SK-N-SH (cell line): ENCODE measurements around the gene HYAL2. TPM values are rescaled to one million over a fixed set of nuclear protein-coding genes. Genes with fewer than 3 reads are reported as not detected.
A peak's percentile ranks its signal among the peaks of the same experiment; 100 is the strongest.

Experiments used
- CTCF ChIA-PET: fragments of 300-600, 350-600 bp; formaldehyde crosslinking; extraction: SDS; loops from one replicate; lab custom pipeline; 2021; lab: Yijun Ruan, JAX
- POLR2A ChIA-PET: fragments of 350-600 bp; sonication (Branson Sonifier 250); formaldehyde crosslinking; extraction: SDS; loops from one replicate; lab custom pipeline; 2020; ENCODE audit warnings: antibody characterized with exemption, inconsistent platforms; lab: Yijun Ruan, JAX
- DNase-seq: peaks from one replicate; pipeline ENCODE4 v3.0.0; 2012
- H2AFZ ChIP-seq: fragments of 200-600 bp; sonication (generic); 2 replicates; pipeline ENCODE4 v1.8.1; 2016; ENCODE audit warnings: antibody characterized with exemption, mild to moderate bottlenecking, low read depth
- H3F3A ChIP-seq: fragments of 200-600 bp; sonication (generic); replicated peaks from 2 replicates; pipeline ENCODE3; 2016; ENCODE audit warnings: antibody characterized with exemption, mild to moderate bottlenecking; ENCODE audit not compliant: insufficient read depth
- H3K27ac ChIP-seq, 2 experiments: fragments of 200-500 bp in 1 of 2; fragments of 200-600 bp in 1 of 2; sonication (Bioruptor generic) in 1 of 2; sonication (generic), shearing (Covaris generic) in 1 of 2; 2 replicates each; pipeline versions ENCODE4 v1.5.1 to v1.6.1; 2014 to 2016; ENCODE audit warnings: low read depth in 2 of 2, inconsistent platforms in 1 of 2, low read length in 1 of 2, mild to moderate bottlenecking in 1 of 2, mixed read lengths in 1 of 2
- H3K27me3 ChIP-seq: fragments of 200-600 bp; sonication (generic), shearing (Covaris generic); 2 replicates; pipeline ENCODE4 v1.6.1; 2016; ENCODE audit warnings: mixed run types; ENCODE audit not compliant: insufficient read depth
- H3K36me3 ChIP-seq, 2 experiments: fragments of 200-500 bp in 1 of 2; fragments of 200-600 bp in 1 of 2; sonication (Bioruptor generic) in 1 of 2; sonication (generic) in 1 of 2; replicated peaks in 1 of 2; 2 replicates each; pipeline versions ENCODE3 to v1.5.1; 2014 to 2016; ENCODE audit warnings: low read length in 1 of 2, mild to moderate bottlenecking in 1 of 2; ENCODE audit not compliant: insufficient read depth in 2 of 2, control insufficient read depth in 1 of 2
- H3K4me1 ChIP-seq, 2 experiments: fragments of 200-500 bp in 1 of 2; fragments of 200-600 bp in 1 of 2; sonication (Bioruptor generic) in 1 of 2; sonication (generic), shearing (Covaris generic) in 1 of 2; 2 replicates each; pipeline versions ENCODE4 v1.5.1 to v1.6.1; 2014 to 2016; ENCODE audit warnings: low read depth in 1 of 2, low read length in 1 of 2, mixed run types in 1 of 2; ENCODE audit not compliant: insufficient read depth in 2 of 2, control insufficient read depth in 1 of 2
- H3K4me2 ChIP-seq: fragments of 200-600 bp; sonication (generic), shearing (Covaris generic); 2 replicates; pipeline ENCODE4 v1.6.1; 2017; ENCODE audit warnings: mixed run types
- H3K4me3 ChIP-seq, 2 experiments: fragments of 200-500 bp in 1 of 2; fragments of 200-600 bp in 1 of 2; sonication (Bioruptor generic) in 1 of 2; sonication (generic), shearing (Covaris generic) in 1 of 2; 2 replicates each; pipeline versions ENCODE4 v1.5.1 to v1.8.1; 2014 to 2016; ENCODE audit warnings: low read depth in 2 of 2, inconsistent platforms in 1 of 2, low read length in 1 of 2, mild to moderate bottlenecking in 1 of 2, mixed read lengths in 1 of 2, moderate library complexity in 1 of 2
- H3K79me2 ChIP-seq: fragments of 200-600 bp; sonication (generic); 2 replicates; pipeline ENCODE4 v1.8.1; 2017; ENCODE audit warnings: mild to moderate bottlenecking; ENCODE audit not compliant: insufficient read depth
- H3K9ac ChIP-seq: fragments of 200-600 bp; sonication (generic); 2 replicates; pipeline ENCODE4 v1.6.1; 2017; ENCODE audit warnings: mixed run types
- H3K9me2 ChIP-seq: fragments of 200-600 bp; sonication (generic); 2 replicates; pipeline ENCODE4 v1.6.1; 2017; ENCODE audit warnings: mixed run types
- H3K9me3 ChIP-seq: fragments of 200-600 bp; sonication (generic); 2 replicates; pipeline ENCODE4 v1.6.1; 2017; ENCODE audit warnings: mixed run types, mild to moderate bottlenecking, moderate library complexity
- H4K20me1 ChIP-seq: fragments of 200-600 bp; sonication (generic); 2 replicates; pipeline ENCODE4 v1.6.1; 2017; ENCODE audit warnings: mild to moderate bottlenecking, mixed run types; ENCODE audit not compliant: insufficient read depth
- ELF1 ChIP-seq: IDR thresholded peaks from 2 replicates; pipeline ENCODE4 v1.4.0; 2012
- EZH2phosphoT487 ChIP-seq: fragments of 200-600 bp; sonication (generic); IDR thresholded peaks from 2 replicates; pipeline ENCODE4 v1.6.1; 2017; ENCODE audit warnings: low read depth, mixed run types, mild to moderate bottlenecking, antibody characterized with exemption, moderate library complexity, borderline replicate concordance
- FOSL2 ChIP-seq: IDR thresholded peaks from 2 replicates; pipeline ENCODE4 v1.4.0; 2012; ENCODE audit warnings: low read depth, mild to moderate bottlenecking, moderate library complexity, borderline replicate concordance
- GABPA ChIP-seq: IDR thresholded peaks from 2 replicates; pipeline ENCODE4 v1.4.0; 2012; ENCODE audit warnings: low read depth, mild to moderate bottlenecking
- GATA2 ChIP-seq: sonication (generic); formaldehyde crosslinking; IDR thresholded peaks from 2 replicates; pipeline ENCODE4 v1.5.0; 2020; ENCODE audit warnings: mild to moderate bottlenecking, missing genetic modification reagents
- POLR2AphosphoS5 ChIP-seq: IDR thresholded peaks from 2 replicates; pipeline ENCODE4 v1.6.1; 2012; ENCODE audit warnings: low read depth, low read length
- REST ChIP-seq: IDR thresholded peaks from 2 replicates; pipeline ENCODE4 v1.6.1; 2012; ENCODE audit warnings: mild to moderate bottlenecking, low read depth, low read length, moderate library complexity
- RFX5 ChIP-seq: IDR thresholded peaks from 2 replicates; pipeline ENCODE4 v1.6.1; 2012; ENCODE audit warnings: mild to moderate bottlenecking, improper control_type of control experiment, low read length
- SMC3 ChIP-seq: IDR thresholded peaks from 2 replicates; pipeline ENCODE4 v1.6.1; 2012; ENCODE audit warnings: low read depth, low read length, improper control_type of control experiment
- TAF1 ChIP-seq: IDR thresholded peaks from 2 replicates; pipeline ENCODE4 v1.6.1; 2012; ENCODE audit warnings: low read depth, mild to moderate bottlenecking, low read length, moderate library complexity, borderline replicate concordance
- TCF12 ChIP-seq: IDR thresholded peaks from 2 replicates; pipeline ENCODE4 v1.4.0; 2012
- TEAD4 ChIP-seq: IDR thresholded peaks from 2 replicates; pipeline ENCODE4 v1.4.0; 2012; ENCODE audit warnings: mild to moderate bottlenecking, borderline replicate concordance; ENCODE audit not compliant: insufficient read depth
- WGBS: methylation state at CpG from one replicate; pipeline ENCODE4 v1.1.6; 2017; ENCODE audit warnings: low lambda C conversion rate; 5-methylcytosine and 5-hydroxymethylcytosine counted together
- polyA plus RNA-seq, 3 experiments: library from polyadenylated mRNA; depleted of rRNA; stranded (reverse); fragments of >200 nt; gene quantifications; 2 replicates each; pipeline ENCODE4 v1.2.3, GENCODE V29; 2012

The HYAL2 gene
- polyA plus RNA-seq, 1 of the 3 experiments (the other 2 are of a cell fraction) = 135 TPM

- no peak for TF ChIP-seq RFX5
- peak; percentile 86 for TF ChIP-seq GABPA
- no peak for TF ChIP-seq EZH2phosphoT487
- TF ChIP-seq SMC3 = no peak
- TF ChIP-seq TEAD4 = no peak
- TF ChIP-seq REST = no peak
- peak; percentile 72 for TF ChIP-seq POLR2AphosphoS5
- TF ChIP-seq TCF12 = no peak
Observed at GRCh38 chr3:50350527-50351322, 28.2 kb upstream of the HYAL2 start, which contains the start of the genes CYB561D2 and NPRL2 (continued).

- ChIA-PET CTCF (interaction anchor here (1.1 to 6.0 kb wide), 10 partner anchors 9 to 265 kb away, joined by 3 to 45 read pairs (median 28); partner anchors contain the start of gene RASSF1), POLR2A (interaction anchor here (0.9 to 3.6 kb wide), 19 partner anchors 9 to 262 kb away, joined by 3 to 31 read pairs (median 7); partner anchors contain the start of genes CISH, HEMK1, TMEM115 and TUSC2)
- Histone ChIP-seq H4K20me1 (peaks cover 24% of the 10 kb centered on the region), H3K4me3 (peak overlapping the region; percentile 76 to 94), H3K79me2 (peaks cover 56% of the 10 kb centered on the region), H3K9me3 (no peaks in the 10 kb centered on the region), H3K4me2 (peak overlapping the region; percentile 98), H3K9ac (peak overlapping the region; percentile 74), H3K36me3 (peaks cover 6 to 39% of the 10 kb centered on the region in 2 experiments), H2AFZ (peak overlapping the region; percentile 82), H3K4me1 (peaks cover 11 to 53% of the 10 kb centered on the region in 2 experiments; a peak in 1 of 4 replicates), H3K9me2 (no peaks in the 10 kb centered on the region), H3F3A (peaks cover 11% of the 10 kb centered on the region), H3K27me3 (no peaks in the 10 kb centered on the region), H3K27ac (peak overlapping the region; percentile 83 to 98; a peak in 3 of 4 replicates)
- WGBS = 19% methylated on average over 7 of the region's 7 CpGs
- no peak for TF ChIP-seq FOSL2
- no peak for TF ChIP-seq TCF12
- TF ChIP-seq GATA2 = no peak
- TF ChIP-seq ELF1 = no peak
- TF ChIP-seq TAF1 = no peak
- DNase-seq = no peak
Observed at GRCh38 chr3:50350213-50350526, 27.6 kb upstream of the HYAL2 start.
